AG10803 (cell line): Measurements from ENCODE around the gene GPHN.

Experiments
- DNase-seq: peaks from one replicate; pipeline ENCODE4 v3.0.0; 2010; ENCODE audit warnings: low read depth
- H3K4me3 ChIP-seq: 2 replicates; pipeline ENCODE4 v1.5.1; 2011; ENCODE audit warnings: mild to moderate bottlenecking, low read length, control low read depth
- TF ChIP-seq, protein P1 (sequence below): conservative IDR thresholded peaks from 2 replicates; pipeline ENCODE4 v1.5.1; 2011; ENCODE audit warnings: mild to moderate bottlenecking, low read length, control low read depth, inconsistent platforms

The GPHN gene

DNA sequence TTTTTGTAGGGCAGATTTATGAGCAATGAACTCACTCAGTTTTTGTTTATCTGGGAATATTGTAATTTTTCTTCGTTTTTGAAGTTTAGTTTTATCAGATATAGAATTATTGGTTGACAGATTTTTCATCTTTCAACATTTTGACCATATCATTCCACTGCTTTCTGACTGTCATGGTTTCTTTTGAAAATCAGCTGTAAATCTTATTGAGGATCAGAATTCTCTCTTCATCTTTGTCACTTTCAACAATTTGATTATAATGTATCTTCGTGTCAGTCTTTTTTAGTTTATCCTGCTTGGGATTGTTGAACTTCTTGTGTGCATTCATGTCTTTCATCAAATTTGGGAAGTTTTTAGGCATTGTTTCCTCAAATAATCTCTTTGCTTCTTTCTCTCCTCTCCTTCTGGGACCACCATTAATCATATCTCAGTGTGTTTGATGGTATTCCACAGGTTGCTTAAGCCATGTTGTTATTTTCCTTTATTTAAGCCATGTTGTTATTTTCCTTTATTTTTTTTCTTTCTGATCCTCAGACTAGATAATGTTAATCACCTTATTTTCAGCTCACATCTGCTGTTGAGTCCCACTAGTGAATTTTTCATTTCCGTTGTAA lies 451.6 kb downstream of the GPHN start:
- DNase-seq, result no peak
- TF ChIP-seq, protein P1, sequence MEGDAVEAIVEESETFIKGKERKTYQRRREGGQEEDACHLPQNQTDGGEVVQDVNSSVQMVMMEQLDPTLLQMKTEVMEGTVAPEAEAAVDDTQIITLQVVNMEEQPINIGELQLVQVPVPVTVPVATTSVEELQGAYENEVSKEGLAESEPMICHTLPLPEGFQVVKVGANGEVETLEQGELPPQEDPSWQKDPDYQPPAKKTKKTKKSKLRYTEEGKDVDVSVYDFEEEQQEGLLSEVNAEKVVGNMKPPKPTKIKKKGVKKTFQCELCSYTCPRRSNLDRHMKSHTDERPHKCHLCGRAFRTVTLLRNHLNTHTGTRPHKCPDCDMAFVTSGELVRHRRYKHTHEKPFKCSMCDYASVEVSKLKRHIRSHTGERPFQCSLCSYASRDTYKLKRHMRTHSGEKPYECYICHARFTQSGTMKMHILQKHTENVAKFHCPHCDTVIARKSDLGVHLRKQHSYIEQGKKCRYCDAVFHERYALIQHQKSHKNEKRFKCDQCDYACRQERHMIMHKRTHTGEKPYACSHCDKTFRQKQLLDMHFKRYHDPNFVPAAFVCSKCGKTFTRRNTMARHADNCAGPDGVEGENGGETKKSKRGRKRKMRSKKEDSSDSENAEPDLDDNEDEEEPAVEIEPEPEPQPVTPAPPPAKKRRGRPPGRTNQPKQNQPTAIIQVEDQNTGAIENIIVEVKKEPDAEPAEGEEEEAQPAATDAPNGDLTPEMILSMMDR, result no peak
- no peak overlapping the region for H3K4me3 ChIP-seq

DNA sequence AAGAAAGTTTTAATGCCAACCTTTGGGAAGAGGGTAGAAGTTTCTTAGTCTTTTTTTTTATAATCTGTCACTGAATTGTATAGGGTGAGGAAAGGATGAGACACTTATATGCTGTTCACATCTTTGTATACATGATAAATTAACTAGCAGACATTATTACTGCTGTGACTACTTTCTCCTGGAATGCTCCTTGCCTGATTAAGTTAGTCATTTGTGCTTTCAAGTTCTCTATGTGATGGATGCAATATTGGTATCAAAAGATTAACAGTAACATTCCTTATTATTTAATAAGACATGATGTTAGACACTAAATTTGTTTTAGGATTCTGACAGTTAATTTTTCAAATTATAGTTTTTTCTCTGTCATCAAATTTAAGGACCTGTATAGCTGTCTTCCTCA lies 457.9 kb downstream of the GPHN start:
- DNase-seq, result peak; percentile 20
- no peak overlapping the region for H3K4me3 ChIP-seq
- TF ChIP-seq, protein P1, result no peak

DNA sequence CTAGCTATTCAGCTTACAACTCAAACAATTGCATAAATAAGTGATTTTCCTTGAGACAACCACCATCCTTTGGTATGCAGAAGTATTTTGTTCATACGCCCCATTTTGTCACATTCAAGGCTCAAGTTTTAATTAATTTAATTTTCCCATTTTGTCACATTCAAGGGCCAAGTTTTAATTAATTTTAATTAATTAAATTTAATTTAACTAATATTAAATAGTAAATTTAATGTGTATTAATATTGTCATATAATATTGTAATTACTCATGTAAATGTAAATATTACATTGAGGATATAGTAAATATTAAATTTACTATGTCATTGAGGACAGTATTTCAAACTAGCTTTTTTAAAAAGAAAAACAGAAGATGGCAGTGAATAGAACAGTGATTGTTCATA lies 464.5 kb downstream of the GPHN start:
- no peak overlapping the region for H3K4me3 ChIP-seq
- TF ChIP-seq, protein P1, result no peak

DNA sequence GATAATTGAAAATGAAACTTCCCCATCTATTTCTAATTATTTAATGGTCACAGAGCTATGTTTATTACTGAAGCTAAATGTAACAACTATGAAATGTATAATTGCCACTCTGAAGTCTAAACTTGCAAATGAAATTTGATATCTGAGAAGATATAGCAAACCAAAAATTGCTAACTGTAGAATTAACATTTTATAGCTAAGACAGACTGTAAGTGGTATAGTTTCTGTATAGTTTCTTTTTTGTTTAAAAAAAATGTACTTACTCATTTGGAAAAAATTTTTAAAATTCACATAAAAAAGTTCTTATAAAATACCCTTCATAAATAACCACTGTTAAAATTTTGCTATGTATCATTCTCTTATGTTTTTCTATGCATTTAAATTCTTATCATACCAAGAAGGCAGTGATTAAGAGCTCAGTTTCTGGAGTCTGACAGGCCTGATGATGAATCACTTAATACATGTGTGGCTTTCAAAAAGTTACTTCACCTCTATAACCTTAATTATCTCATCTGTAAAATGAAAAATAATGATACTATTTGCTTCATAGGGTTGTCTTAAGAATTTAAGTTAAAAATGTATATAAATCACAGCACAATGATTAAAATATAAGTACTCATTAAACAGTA lies 466.6 kb downstream of the GPHN start:
- TF ChIP-seq, protein P1, result no peak
- no peak overlapping the region for H3K4me3 ChIP-seq
- peak; percentile 31 for DNase-seq

More for the DNA sequence above, 464.5 kb downstream of the GPHN start:
- no peak for DNase-seq

DNA sequence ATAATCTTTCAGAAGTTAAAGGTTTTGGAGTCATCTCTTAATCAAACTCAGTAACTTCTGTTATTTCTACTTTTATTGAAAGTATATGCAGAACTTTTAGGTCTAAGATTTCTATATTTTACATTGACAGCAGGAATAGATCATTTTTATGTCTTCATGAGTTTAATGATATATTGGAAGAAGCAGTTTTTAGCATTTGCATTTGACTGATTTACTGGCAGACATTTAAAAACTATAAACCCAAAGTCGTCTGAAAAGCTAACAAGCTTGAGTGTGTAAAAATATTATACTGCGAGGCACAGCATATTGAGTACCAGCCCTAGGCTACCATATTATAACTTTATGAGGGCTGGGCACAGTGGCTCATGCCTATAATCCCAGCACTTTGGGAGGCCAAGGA lies 467.3 kb downstream of the GPHN start:
- no peak for DNase-seq
- TF ChIP-seq, protein P1, result no peak
- no peak overlapping the region for H3K4me3 ChIP-seq

DNA sequence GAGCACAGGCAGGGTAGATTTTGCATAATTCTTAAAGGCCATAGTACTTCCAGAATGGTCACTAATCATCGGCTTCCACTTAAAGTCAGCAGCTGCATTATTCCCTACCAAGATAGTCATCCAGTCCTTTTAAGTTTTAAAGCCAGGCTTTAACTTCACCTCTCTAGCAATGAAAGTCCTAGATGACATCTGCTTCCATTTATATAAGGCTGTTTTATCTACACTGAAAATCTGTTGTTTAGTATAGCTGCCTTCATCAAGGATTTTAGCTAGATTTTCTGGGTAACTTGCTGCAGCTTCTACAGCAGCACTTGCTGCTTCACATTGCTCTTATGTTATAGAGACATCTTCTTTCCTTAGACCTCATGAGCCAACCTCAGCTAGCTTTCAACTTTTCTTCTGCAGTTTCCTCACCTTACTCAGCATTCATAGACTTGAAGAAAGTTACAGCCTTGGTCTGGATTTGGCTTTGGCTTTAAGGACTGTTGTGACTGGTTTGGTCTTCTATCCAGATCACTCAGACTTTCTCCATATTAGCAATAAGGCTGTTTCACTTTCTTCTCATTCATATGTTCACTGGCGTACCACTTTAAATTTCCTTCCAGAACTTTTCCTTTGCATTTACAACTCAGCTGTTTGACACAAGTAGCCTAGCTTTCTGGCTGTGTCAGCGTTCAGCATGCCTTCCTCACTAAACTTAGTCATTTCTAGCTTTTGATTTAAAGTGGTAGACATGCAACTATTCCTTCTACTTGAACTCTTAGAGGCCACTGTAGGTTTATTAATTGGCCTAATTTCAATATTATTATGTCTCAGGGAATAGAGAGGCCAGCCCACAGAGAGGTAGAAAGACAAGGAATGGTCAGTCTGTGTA lies 471.4 kb downstream of the GPHN start:
- no peak overlapping the region for H3K4me3 ChIP-seq
- TF ChIP-seq, protein P1, result no peak
- peak; percentile 8 for DNase-seq
